DMS79 treated with DMSO at 0.1 percent for 48 hours (cell line): ENCODE measurements around the gene NEURL1B.
A peak's percentile ranks its signal among the peaks of the same experiment; 100 is the strongest.
"Not testable (repeated sequence)": the region's sequence is repeated elsewhere in the genome, so short reads cannot be mapped to it uniquely, and the experiment has no call there.

Experiments used
- DNase-seq: peaks from one replicate; lab custom pipeline; 2025; lab: John Stamatoyannopoulos, UW

NEURL1B gene

DNA sequence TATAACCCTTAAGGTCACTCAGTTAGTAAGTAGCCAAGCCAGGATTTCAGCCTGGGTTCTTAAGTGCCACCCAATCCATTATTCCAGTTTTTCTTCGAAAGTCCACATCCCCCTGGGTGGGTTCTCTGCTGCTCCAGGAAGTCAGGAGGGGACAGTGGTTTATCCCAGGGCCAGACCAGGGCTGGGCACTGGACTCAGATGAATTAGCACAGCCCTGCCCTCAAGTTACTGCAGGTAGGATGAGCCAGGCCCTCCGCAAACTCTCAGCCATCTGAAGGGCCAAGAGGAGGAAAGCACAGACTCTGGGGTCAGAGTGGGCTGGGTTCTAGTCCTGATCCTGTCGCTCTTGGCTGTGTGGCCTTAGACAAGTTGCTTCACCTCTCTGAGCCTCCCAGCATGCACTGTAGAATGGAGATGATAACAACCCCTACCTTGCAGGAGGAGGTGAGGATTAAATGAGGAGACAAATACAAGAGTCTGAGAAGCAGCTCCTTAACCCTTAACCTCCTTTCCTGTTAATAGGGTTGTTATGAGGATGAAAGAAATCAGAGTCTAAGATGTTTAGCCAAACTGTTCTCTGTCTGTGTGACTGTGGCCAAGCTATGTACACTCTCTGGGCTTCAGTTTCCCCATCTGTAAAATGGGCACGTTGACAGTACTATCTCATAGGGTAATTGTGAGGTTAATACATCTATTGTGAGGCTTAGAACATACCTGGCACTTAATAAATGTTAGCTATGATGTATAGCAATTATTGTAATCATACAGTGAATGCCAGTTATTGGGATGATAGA, 6.8 kb upstream of the NEURL1B start:
- no peak for DNase-seq

DNA sequence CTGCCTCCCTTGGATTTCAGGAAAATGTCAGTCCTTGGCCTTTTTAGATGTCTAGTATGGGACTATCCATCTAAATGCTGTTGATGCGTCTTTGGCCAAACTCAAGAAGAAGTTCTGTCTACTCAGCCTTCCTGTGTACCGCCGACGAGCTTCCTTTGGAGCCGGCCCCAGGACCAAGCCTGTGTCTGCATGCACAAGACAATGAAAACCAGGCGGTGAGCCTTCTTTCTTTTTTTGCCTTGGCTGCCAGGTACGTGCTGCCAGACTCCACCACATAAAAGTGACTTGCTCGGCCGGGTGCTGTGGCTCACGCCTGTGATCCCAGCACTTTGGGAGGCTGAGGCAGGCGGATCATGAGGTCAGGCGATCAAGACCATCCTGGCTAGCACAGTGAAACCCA, 6.0 kb upstream of the NEURL1B start:
- no peak for DNase-seq

GRCh38 chr5:172636279-172637050, 4.6 kb upstream of the NEURL1B start:
- peak; percentile 44 for DNase-seq

GRCh38 chr5:172637110-172637580, 3.9 kb upstream of the NEURL1B start:
- DNase-seq: peak; percentile 81

DNA sequence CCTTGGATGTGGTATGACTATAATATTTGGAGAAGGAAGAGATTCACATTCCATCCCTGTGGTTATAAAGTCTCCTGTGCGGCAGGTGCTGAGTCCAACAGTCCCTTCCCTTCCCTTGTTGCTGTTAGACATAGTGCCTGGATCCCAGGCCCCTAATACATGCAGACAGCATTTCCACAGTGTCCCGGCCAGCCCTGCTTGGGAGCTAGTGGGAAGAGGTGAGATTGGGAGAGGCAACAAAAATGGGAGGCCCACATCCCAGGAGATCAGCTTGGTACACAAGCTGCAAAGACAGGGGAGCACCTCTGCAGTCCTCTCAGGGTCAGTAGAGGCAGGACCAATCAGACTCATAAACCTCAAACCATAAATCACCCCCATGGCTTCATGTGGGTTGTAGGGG, 3.3 kb upstream of the NEURL1B start:
- DNase-seq: peak; percentile 13

DNA sequence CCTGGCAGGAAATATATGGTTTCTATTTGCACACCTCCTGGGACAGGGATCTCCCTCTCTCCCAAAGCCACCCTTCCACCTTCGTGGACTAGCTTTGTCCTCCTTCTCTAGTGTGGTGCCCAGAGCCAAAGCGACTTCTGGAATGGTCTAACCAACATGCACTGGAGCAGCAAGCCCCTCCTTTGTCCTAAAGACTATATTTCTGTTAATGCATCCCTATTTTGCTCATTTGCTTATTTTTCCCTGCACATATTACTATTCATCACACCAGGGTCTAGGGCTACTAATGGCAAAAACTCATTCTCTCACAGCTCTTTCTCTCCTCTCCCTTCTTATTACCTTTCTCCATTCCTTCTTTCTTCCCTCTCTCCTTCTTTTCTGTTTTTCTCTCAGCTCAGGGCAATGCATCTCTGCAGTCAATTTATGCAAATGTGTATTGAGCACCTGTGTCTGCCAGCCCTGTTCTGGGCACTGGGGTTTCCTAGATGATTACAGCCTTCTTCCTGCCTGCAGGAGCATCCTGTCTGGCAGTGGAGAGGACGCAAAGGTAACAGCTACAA, 2.8 kb upstream of the NEURL1B start:
- no peak for DNase-seq

GRCh38 chr5:172640139-172640538, 924 bp upstream of the NEURL1B start:
- DNase-seq: no peak

DNA sequence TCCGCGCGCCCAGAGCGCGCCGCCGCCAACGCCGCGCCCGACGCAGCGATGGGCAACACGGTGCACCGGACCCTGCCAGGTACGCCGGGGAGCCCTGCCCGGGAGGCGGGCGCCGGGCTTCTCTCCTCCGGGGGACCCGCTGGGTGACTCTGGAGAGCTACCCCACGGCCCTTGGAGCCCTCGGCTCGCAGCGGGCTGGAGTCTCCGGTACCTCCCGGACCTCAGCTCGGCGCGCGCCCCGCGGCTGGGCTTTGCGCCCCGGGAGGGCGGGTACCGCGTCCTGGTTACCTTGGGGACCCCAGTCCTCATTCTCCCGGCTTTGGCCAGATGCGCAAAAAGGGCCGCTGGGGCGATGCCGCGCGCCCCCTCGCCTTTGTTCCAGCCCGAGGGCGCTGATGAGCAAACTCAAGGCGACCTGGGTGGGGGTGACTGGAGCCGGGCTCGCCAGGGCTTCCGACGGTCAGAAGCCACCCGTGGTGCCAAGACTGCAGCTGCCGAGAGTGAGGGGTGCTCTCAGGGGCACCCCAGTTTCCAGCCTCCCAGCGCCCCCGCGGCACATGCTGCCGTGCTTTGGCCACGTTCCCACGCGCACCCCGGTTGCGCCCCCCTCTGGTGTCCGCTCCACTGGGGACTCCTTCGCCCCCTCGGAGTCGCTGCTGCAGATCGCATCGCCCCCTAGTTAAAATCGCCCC, 442 bp downstream of the NEURL1B start:
- no peak for DNase-seq

DNA sequence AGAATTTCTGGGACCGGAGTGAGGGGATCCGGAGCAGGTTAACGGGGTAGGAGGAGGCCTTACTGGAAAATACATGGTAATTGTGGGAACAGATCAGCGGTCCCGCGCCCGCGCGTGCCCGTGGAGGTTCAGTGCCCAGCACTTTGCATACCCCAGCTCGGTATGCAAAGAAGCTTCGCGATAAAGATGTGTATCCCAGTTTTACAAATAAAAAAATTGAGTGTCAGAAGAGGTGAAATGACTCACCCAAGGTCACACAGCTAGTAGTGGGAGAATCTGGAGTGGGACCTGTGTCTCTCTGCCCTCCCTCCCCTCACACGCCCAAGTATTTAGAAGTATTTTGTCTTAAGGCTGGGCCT, 967 bp downstream of the NEURL1B start:
- DNase-seq: no peak

DNA sequence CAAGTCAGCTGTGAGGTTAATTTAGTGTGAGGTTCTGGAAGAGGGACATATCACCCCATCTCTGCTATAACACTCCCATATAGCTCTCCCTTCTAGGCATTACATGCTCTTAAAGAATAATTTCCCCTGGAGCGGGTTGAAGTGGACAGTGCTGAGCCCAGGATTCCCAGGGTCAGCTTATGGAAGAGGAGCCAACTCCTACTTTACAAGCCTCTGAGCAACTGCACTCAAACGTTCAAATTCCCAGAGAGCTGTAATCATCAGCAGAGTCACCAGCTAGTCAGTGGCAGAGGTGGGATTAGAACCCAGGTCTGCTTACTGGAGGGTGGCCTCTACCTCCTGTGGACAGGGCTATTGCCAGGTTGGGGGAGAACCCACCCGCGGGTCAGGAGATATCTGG, 1.4 kb downstream of the NEURL1B start:
- DNase-seq: peak; percentile 4

- no peak for DNase-seq
Observed at GRCh38 chr5:172642926-172643871, 2.1 kb downstream of the NEURL1B start.

DNA sequence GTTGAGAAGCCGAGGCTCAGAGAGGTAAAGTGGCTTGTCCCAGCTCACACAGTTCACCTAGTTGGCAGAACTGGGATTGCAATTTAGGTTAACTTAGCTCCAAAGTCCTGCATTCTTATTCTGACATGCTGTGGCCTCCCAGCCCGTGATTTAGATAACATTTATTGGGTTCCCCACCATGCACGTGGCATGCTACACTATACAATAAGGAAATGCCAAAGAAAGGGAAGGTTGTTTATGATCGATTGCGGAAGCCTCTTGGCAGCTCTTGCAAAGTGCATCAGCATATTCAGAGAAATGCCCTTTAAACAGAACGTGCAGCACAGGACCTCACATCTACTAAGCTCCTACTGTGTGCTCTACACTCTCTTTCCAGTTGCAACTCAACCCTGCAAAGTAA, 3.2 kb downstream of the NEURL1B start:
- no peak for DNase-seq

DNA sequence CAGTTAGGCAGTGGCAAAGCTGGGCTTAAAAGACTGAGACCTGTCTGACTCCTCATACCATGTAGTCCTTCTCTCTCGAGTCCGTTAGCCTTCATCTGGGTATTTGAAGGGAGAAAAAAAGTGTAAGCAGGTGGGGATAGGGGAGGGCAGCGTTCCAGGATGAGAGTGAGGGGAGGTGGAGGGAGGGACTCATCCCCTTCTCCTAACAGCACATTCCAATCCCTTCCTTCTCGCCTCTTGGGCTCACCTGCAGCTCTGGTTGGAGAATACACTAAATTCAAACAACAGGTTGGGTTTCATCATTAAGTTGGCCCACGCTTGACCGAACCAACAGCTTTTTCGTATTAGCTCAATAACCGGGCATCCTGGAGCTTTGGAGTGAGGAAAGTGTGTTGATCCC, 3.6 kb downstream of the NEURL1B start:
- DNase-seq: no peak

DNA sequence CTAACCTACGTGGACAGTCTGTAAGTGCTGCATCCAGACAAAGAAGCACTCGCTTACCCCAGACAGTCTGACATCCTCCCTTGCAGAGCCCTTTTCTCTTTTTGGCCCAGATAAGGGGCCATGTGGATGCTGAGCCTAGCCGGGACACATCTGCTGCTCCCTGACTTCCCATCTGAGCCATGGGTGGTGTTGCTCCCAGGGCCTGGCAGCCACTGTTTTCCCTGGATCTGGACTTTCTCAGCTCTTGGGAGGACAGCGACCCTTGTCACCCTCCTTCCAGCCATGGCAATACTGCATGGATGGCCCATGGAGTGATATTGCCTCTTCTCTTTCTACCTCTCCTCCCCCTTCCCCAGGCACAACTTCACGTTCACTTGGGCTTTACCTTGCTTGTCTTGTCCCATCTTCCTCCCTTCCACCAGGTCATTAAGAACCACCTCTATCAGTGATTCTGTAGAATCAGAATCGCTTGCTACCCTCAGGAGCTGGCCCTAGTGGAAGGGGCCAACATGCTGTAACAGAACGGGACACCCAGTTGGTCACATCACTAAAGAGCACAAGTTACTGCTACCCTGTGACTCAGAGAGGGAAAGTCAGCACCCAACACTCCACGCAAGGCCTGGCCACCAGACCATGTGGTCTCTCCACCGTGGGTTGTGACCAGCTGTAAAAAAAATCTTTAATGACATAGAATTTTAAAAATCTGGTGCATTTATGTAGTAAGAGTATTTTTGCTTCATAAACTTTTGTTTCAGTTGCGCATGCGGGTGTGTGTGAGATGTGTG, 4.4 kb downstream of the NEURL1B start:
- no peak for DNase-seq

DNA sequence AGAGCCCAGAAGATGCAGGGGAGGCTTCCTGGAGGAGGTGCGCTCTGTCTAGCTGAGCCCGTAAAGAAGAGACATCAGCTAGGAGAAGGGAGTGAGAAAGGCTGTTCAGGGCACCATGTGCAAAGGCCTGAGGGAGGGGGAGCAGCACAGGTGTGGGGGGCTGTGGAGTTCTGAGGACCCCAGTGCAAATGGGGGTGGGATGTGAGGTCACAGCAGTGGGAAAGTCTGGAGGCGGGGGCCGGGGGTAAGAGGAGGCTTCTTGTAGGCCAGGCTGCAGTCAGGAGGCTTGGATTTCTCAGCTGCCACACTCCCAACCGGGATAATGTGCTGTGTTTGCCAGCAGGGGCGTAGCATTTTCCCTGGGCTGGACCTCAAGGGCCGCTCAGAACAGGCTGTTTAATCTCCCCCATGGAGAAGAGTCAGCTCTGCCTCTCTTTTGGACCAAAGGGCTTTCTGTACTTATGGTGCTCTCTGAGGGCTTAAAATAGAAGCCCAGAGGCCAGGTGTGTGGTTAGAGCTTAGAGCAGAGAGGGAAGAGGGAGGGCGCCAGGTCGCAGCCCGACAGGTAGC, 5.7 kb downstream of the NEURL1B start:
- no peak for DNase-seq

DNA sequence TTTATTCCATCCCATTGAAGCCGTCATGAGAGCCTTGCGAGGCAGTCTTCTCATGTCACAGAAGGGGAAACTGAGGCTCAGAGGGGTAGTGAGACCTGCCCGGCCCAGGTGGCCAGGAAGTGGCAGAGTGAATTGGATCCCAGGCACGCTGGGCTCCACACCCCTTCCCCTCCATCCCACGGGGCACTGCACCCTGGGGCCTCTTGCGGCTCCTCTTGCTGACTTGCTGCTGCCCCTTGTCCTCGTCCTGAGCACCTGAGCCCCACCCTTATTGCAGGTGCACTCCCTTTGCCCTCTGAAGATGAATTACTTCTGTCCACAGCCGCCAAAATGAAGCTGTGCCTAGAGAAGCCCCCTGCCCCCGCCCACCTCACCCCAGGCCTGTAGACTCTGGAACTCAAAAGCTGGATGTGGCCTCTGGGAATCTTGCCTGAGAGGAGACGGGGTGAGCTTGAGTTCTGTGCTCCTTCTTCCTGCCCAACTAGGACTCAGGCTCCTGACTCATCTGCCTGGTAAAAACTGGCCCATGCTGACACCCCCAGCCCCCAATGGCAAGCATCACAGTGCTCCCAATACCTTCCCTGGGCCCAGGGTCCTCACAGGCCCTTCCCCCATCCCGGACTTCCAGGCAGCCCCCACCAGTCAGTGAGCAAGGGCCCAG, 6.4 kb downstream of the NEURL1B start:
- no peak for DNase-seq

- DNase-seq: no peak
Observed at GRCh38 chr5:172648013-172648381, 6.9 kb downstream of the NEURL1B start.

DNA sequence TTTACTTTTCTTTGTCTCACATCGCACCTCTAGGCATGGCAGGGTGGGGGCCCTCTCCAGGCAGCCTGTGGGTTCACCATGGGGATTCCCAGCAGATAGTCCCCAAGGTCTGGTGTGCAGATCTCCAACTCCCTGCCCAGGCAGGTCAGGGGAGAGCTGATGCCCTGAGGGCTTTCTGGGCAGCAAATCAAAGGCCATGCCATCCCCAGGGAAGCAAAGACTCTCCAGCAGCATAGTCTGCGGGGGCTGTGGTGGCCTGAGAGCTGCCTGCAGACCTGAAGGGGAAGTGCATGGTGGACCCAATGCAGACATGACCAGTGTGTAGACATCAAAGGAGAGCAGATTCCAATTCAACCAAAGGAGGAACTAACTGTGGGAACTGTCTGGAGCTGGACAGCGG, 7.7 kb downstream of the NEURL1B start:
- no peak for DNase-seq

GRCh38 chr5:172656496-172656895, 15.4 kb downstream of the NEURL1B start:
- not testable (repeated sequence) for DNase-seq
